ENCODE results near the gene UCN3.

- TF ChIP-seq EP300 (conservative IDR thresholded peaks at IDR 0.05; ENCODE audit: poor library complexity, severe bottlenecking) (no peak), EZH2 (IDR thresholded peaks at IDR 0.05; ENCODE audit: borderline replicate concordance, insufficient read depth, low read length, poor library complexity, severe bottlenecking) (no peak), CTCF (IDR thresholded peaks at IDR 0.05; ENCODE audit: poor library complexity, severe bottlenecking) (no peak), SMC3 (conservative IDR thresholded peaks at IDR 0.05; ENCODE audit: poor library complexity) (no peak), TAF1 (IDR thresholded peaks at IDR 0.05; ENCODE audit: low read depth) (no peak)
Measured at GRCh38 chr10:5373307-5373706, 8.5 kb downstream of the UCN3 start.
